Keratinocyte (primary cell): Measurements from ENCODE around the gene SPRY1. TPM values are rescaled to one million over a fixed set of nuclear protein-coding genes. Genes with fewer than 3 reads are reported as not detected.

Source experiments
- DNase-seq: peaks from one replicate; pipeline ENCODE4 v3.0.0-alpha.2; 2011; ENCODE audit warnings: low read depth, missing footprints, low spot score
- FAIRE-seq: peaks from 2 replicates; lab custom pipeline; 2011; peaks lifted over from hg19 to GRCh38; lab: Jason Lieb, UNC
- H2AFZ ChIP-seq: 2 replicates; pipeline ENCODE4 v1.6.0; 2012; ENCODE audit warnings: low read length, control low read depth, inconsistent platforms; ENCODE audit not compliant: control insufficient read depth
- H3K27ac ChIP-seq: 2 replicates; pipeline ENCODE4 v1.5.1; 2011; ENCODE audit warnings: low read length; ENCODE audit not compliant: control insufficient read depth, insufficient read depth
- H3K27me3 ChIP-seq: 3 replicates; pipeline ENCODE4 v1.6.0; 2011; ENCODE audit warnings: low read length; ENCODE audit not compliant: control insufficient read depth, insufficient read depth; ENCODE audit errors: extremely low read depth
- H3K36me3 ChIP-seq, 2 experiments: 2 replicates in 1 of 2; 3 replicates in 1 of 2; pipeline ENCODE4 v1.5.1; 2011; ENCODE audit warnings: low read length in 2 of 2, mild to moderate bottlenecking in 1 of 2; ENCODE audit not compliant: control insufficient read depth in 2 of 2, insufficient read depth in 2 of 2; ENCODE audit errors: extremely low read depth in 1 of 2
- H3K4me1 ChIP-seq: 3 replicates; pipeline ENCODE4 v1.5.1; 2011; ENCODE audit warnings: low read length; ENCODE audit not compliant: control insufficient read depth, insufficient read depth; ENCODE audit errors: extremely low read depth
- H3K4me2 ChIP-seq: 3 replicates; pipeline ENCODE4 v1.6.0; 2011; ENCODE audit warnings: low read depth, low read length; ENCODE audit not compliant: control insufficient read depth, insufficient read depth; ENCODE audit errors: extremely low read depth
- H3K4me3 ChIP-seq, 3 experiments: fragments of 200-600 bp in 1 of 3; sonication (generic) in 1 of 3; 2 replicates in 2 of 3; 3 replicates in 1 of 3; pipeline ENCODE4 v1.5.1; 2011 to 2016; ENCODE audit warnings: low read length in 3 of 3, mild to moderate bottlenecking in 3 of 3, control low read depth in 2 of 3, inconsistent platforms in 1 of 3, low read depth in 1 of 3, mixed read lengths in 1 of 3, mixed run types in 1 of 3, moderate library complexity in 1 of 3; ENCODE audit not compliant: control insufficient read depth in 2 of 3, insufficient read depth in 2 of 3; ENCODE audit errors: extremely low read depth in 1 of 3
- H3K79me2 ChIP-seq: 2 replicates; pipeline ENCODE4 v1.6.0; 2012; ENCODE audit warnings: low read length; ENCODE audit not compliant: control insufficient read depth, insufficient read depth
- H3K9ac ChIP-seq: 3 replicates; pipeline ENCODE4 v1.6.0; 2011; ENCODE audit warnings: low read length; ENCODE audit not compliant: control insufficient read depth, insufficient read depth; ENCODE audit errors: extremely low read depth
- H3K9me1 ChIP-seq: 3 replicates; pipeline ENCODE4 v1.6.0; 2011; ENCODE audit warnings: low read length; ENCODE audit not compliant: control insufficient read depth, insufficient read depth; ENCODE audit errors: extremely low read depth
- H3K9me3 ChIP-seq: 2 replicates; pipeline ENCODE4 v1.5.1; 2012; ENCODE audit warnings: low read depth, low read length; ENCODE audit not compliant: control insufficient read depth
- H4K20me1 ChIP-seq: 3 replicates; pipeline ENCODE4 v1.6.0; 2011; ENCODE audit warnings: low read length; ENCODE audit not compliant: control insufficient read depth, insufficient read depth; ENCODE audit errors: extremely low read depth
- CTCF ChIP-seq, 3 experiments: IDR thresholded peaks in 1 of 3; conservative IDR thresholded peaks in 1 of 3; optimal IDR thresholded peaks in 1 of 3; 2 replicates in 2 of 3; 3 replicates in 1 of 3; pipeline versions ENCODE3 to v1.5.1; 2011; ENCODE audit warnings: low read length in 3 of 3, mild to moderate bottlenecking in 3 of 3, moderate library complexity in 2 of 3, control low read depth in 1 of 3, inconsistent platforms in 1 of 3; ENCODE audit not compliant: insufficient read depth in 2 of 3; ENCODE audit errors: extremely low read depth in 1 of 3
- EZH2 ChIP-seq: IDR thresholded peaks from one replicate; pipeline ENCODE4 v1.6.1; 2012; ENCODE audit warnings: inconsistent platforms, mild to moderate bottlenecking, low read length, moderate library complexity
- dilution Hi-C: fragments of 300-500 bp; cut with MboI; formaldehyde crosslinking; loops from one replicate; pipeline ENCODE4 v1.7.0; 2020; ENCODE audit warnings: low sequenced_read_pairs; ENCODE audit not compliant: extremely low pct_ligation_motif_present
- polyA plus RNA-seq, 5 experiments: library from polyadenylated mRNA; depleted of rRNA in 3 of 5; stranded (reverse) in 3 of 5; stranded (forward) in 1 of 5; unstranded in 1 of 5; fragments of >200 nt; gene quantifications; 1 replicate in 1 of 5; 2 replicates in 3 of 5; 3 replicates in 1 of 5; pipeline versions ENCODE4 v1.2.1 to v1.2.3, GENCODE V29; 2011 to 2012; ENCODE audit warnings: missing spikeins in 2 of 5, low read depth in 1 of 5, low replicate concordance in 1 of 5

SPRY1 gene
- polyA plus RNA-seq, 1 donor (not counting 4 experiments of a cell fraction or from before 2014, with no cell fraction given) = 3.6 TPM

GRCh38 chr4:123430501-123430900, 33.9 kb downstream of the SPRY1 start:
- dilution Hi-C loops = no loop called here
- Histone ChIP-seq H3K4me2 (no peak overlapping the region), H3K27ac (no peak overlapping the region), H2AFZ (no peak overlapping the region), H3K27me3 (no peaks in the 10 kb centered on the region), H3K79me2 (no peaks in the 10 kb centered on the region), H3K9me3 (no peaks in the 10 kb centered on the region), H3K4me3 (no peak overlapping the region), H4K20me1 (no peaks in the 10 kb centered on the region), H3K9ac (no peak overlapping the region), H3K9me1 (no peaks in the 10 kb centered on the region), H3K36me3 (no peaks in the 10 kb centered on the region), H3K4me1 (no peaks in the 10 kb centered on the region)
- no peak for TF ChIP-seq EZH2
- no peak for TF ChIP-seq CTCF (optimal IDR thresholded peaks at IDR 0.05 in 1 of 3, IDR thresholded peaks at IDR 0.05 in 1 of 3, conservative IDR thresholded peaks at IDR 0.05 in 1 of 3; ENCODE audit: extremely low read depth in 1 of 3, insufficient read depth in 2 of 3, low read length in 3 of 3)
- no peak for DNase-seq
- FAIRE-seq = no peak

GRCh38 chr4:123433573-123433972, 37.0 kb downstream of the SPRY1 start:
- Histone ChIP-seq H3K9ac (no peak overlapping the region), H4K20me1 (no peaks in the 10 kb centered on the region), H3K4me3 (no peak overlapping the region), H3K27ac (no peak overlapping the region), H3K9me1 (no peaks in the 10 kb centered on the region), H2AFZ (no peak overlapping the region), H3K36me3 (no peaks in the 10 kb centered on the region), H3K79me2 (no peaks in the 10 kb centered on the region), H3K4me1 (no peaks in the 10 kb centered on the region), H3K4me2 (no peak overlapping the region), H3K9me3 (no peaks in the 10 kb centered on the region), H3K27me3 (no peaks in the 10 kb centered on the region)
- dilution Hi-C loops = no loop called here
- no peak for DNase-seq
- FAIRE-seq = no peak
- TF ChIP-seq CTCF (optimal IDR thresholded peaks at IDR 0.05 in 1 of 3, IDR thresholded peaks at IDR 0.05 in 1 of 3, conservative IDR thresholded peaks at IDR 0.05 in 1 of 3; ENCODE audit: extremely low read depth in 1 of 3, insufficient read depth in 2 of 3, low read length in 3 of 3) (no peak), EZH2 (no peak)
